ENCODE measurements around the gene RNF141.

RNF141 gene

DNA sequence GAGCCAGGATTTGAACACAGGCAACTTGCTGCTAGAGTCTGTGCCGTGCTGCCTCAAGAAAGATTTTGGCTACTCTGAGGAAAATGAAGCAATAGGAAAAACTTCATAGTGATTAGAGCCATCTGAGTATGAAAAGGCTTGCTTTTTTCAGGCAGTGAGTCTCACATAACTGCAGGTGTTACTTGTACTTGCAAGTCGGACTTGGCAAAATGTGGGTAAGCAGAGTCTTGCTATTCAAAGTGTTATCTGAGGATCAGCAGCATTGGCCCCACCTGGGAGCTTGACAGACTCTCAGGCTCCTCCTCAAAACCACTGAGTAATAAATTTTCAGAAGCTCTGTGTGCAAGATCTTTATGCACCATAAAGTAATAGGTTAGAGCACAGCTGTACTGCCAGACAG, 18.1 kb downstream of the RNF141 start:
- no peak for DNase-seq (ENCODE audit: low read depth)

GRCh38 chr11:10522276-10522675, 18.7 kb downstream of the RNF141 start:
- no peak for DNase-seq (ENCODE audit: low read depth)

DNA sequence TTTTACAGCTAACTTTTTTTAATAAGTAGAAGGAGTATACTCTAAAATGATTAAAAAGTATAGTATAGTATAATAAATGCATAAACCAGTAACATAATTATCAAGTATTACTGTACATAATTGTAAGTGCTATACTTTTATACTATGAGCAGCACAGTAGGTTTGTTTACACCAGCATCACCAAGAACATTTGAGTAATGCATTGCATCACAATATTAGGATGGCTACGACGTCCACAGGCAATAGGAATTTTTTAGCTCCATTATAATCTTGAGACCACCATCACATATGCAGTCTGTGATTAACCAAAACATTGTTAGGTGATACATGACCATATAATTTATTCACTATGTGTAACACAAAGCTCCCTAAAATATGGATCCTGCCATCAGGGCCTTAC, 20.4 kb downstream of the RNF141 start:
- DNase-seq (ENCODE audit: low read depth): no peak

GRCh38 chr11:10519630-10520029, 21.4 kb downstream of the RNF141 start:
- DNase-seq (ENCODE audit: low read depth): no peak

GRCh38 chr11:10518891-10519290, 22.1 kb downstream of the RNF141 start:
- no peak for DNase-seq (ENCODE audit: low read depth)

GRCh38 chr11:10518123-10518522, 22.9 kb downstream of the RNF141 start:
- DNase-seq (ENCODE audit: low read depth): no peak

- no peak for DNase-seq (ENCODE audit: low read depth)
Measured at GRCh38 chr11:10515418-10515817, 25.6 kb downstream of the RNF141 start.

DNA sequence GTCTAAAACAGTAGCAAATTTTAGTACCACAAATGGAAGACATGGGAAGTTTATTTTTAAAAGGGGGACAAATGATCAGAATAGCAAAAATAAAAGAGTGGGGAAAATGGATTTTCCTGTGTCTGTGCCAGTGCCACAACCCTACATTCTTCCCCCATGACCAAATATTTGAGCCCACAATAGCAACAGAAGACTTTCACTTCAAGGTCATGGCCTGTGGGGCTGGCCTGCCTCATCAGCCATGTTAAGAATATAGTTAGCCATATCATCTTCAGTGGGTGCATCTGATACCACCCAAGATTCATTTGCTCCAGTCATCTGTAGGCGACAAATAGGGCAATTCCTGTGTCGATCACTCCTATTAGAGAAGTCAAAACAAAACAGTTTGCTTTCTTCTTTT, 26.3 kb downstream of the RNF141 start:
- DNase-seq (ENCODE audit: low read depth): no peak

GRCh38 chr11:10514202-10514601, 26.8 kb downstream of the RNF141 start:
- no peak for DNase-seq (ENCODE audit: low read depth)

- no peak for DNase-seq (ENCODE audit: low read depth)
Measured at GRCh38 chr11:10511181-10511621, 29.8 kb downstream of the RNF141 start.

GRCh38 chr11:10506008-10506370, 35.0 kb downstream of the RNF141 start:
- no peak for DNase-seq (ENCODE audit: low read depth)

DNA sequence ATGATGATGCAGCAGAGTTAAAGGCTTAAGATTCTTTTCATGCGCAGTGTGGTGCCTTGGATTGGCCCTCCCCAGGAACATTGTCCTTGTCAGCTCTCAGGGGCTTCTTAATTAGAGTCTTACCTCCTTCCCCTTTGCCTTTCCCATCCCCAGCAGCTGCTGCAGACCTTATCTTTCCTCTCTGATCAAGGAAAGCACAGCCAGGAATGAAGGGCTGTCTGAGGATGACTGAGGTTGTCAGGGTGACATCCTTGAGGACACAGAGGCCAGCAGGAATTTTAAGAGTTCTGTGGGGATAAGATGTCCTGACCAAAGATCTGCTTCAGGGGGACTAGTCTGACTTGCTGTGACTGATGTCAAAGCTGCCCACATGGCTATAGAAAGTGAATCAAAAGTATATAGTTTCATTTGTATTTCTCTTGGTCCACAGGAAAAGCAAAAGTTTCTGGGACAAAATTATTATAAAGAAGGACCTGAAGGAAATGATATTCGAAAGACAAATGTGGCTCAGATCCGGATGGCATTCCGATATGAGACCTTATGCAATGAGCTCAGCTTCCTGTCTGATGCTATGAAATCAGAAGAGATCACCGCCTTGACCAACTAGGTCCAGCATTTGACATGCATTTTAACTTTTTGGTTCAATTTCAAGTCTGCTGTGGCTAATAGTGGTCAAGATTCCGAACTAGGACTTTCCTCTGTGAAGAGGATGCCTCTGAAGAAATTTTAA, 35.5 kb downstream of the RNF141 start:
- DNase-seq (ENCODE audit: low read depth): no peak

DNA sequence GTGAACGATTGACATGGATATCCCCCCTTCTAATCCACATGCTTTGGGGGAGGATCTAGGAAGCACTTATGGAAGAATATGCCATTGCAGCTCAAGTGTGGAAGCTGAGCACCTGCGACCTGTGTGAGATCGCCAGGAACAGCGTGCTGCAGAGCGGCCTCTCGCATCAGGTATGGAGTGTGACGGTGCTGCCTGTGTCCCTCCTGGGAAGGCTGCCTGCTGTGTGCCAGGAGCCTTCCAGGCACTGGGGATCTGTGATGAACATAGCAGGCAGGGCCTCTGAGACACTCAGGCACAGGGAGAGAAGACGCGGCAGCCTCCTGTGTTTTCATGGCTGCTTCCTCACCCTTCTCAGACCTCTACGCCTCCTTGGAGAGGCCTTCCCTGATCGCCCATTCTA, 36.5 kb downstream of the RNF141 start:
- DNase-seq (ENCODE audit: low read depth): no peak

DNA sequence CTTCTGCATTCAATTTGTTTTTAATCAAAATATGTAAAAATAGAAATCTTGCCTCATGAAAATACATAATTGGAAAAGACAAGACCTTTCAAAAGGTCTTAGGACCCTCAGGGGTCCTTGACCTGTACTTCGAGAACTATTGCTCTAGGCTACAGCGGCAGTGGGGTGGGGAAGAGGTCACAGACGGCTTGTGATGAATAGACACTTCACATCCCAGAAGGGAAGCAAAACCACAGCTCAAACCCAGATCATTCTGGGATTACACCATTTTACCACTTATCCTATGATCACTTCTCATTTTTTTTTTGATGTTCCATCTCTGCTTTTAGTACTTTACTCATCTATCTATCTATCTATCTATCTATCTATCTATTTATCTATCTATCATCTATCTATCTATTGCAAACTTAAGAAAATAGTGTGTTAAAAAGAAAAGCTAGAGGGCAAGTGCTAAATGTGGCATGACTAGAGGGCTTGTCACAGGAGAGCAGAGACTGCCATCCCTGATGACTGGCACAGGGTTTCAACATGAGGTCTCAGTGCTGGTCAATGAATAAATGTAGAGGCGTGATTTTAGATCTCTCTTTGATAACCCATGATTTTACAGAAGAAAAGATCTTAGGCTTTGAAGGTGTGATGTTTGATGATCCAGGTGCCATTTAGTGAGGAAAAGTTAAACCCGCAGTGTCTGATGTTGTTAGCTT, 37.1 kb downstream of the RNF141 start:
- no peak for DNase-seq (ENCODE audit: low read depth)

DNA sequence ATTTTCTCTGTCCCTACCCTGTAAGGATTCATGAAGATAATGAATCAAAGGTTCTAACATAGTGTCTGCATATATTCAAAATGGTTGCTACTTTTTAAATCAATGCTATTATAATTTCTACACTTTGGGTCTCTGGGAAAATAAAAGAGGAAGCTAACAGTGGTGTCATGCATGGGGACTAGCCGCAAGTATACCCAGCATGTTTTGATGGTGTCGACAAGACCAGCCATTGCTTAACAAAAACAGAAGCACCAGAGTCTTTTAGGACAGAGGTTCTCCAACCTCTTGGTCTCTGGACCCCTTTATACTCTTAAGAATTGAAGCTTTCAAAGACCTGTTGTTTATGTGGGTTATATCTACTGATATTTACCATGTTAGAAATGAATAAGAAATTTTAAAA, 37.8 kb downstream of the RNF141 start:
- no peak for DNase-seq (ENCODE audit: low read depth)

DNA sequence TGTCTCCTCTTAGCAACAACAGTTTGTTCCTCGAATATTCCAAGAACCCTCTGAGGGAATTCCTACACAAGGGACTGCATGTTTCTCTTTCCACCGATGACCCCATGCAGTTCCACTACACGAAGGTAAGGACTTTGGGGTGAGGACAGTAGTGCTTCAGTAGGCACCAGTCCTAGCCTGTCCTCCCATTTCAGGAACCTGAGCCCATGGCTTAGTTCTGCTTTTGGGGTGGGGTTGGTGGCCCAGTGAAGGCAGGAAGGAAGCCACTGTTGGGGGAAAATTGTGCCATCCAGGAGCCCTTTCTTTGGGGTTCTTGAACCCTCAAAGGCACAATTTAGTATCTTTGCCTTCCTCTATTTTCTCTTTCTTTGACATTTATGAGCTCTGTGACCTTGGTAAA, 38.2 kb downstream of the RNF141 start:
- no peak for DNase-seq (ENCODE audit: low read depth)

DNA sequence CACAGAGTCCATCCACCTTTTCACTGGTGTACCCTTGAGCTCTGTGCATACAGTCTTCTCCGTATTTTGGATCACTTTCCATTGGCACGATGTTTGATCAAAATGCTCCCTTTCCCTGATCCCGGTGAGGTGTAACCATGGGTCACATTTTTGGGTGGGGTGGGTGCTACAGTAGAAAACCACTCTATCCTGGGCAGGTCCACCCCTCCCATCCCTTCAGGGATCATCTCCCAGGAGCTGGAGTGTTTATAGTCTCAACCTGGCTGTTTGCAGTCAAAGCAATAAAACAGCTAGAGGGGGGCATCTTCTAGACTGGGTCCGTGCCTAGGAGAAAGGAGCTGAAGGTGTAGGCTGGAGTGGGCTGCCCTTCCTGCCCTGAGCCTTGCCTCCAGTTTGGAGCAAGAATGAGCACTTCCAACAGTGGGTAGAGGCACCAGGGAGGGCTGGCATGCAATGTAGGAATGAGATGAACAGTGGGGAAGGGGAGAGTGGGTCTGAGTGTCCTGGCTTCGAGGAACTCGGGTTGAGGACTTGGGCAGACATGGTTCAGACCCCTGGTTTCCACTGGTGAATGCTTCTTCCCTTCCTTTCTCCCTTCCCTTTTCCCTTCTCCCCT, 38.8 kb downstream of the RNF141 start:
- no peak for DNase-seq (ENCODE audit: low read depth)

- DNase-seq (ENCODE audit: low read depth): no peak
Measured at GRCh38 chr11:10500757-10501684, 40.0 kb downstream of the RNF141 start.

GRCh38 chr11:10499874-10500601, 40.9 kb downstream of the RNF141 start:
- DNase-seq (ENCODE audit: low read depth): no peak

DNA sequence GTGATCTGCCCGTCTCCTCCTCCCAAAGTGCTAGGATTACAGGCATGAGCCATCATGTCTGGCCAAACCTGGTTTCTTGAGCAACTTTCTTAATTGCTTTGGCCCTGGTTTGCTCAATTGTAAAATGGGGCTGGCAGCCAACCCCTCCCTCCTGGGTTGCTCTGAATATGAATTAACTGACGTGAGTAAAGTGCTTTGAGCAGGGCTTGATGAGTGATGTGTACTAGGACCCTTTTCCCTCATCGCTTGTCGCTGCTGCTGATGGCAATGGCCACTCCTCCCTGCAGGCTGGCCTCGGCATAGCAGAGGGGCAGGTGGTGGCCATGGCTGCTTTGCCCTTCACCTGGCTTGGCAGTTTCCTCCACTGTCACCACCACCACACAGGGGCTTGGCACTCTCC, 41.5 kb downstream of the RNF141 start:
- DNase-seq (ENCODE audit: low read depth): no peak

DNA sequence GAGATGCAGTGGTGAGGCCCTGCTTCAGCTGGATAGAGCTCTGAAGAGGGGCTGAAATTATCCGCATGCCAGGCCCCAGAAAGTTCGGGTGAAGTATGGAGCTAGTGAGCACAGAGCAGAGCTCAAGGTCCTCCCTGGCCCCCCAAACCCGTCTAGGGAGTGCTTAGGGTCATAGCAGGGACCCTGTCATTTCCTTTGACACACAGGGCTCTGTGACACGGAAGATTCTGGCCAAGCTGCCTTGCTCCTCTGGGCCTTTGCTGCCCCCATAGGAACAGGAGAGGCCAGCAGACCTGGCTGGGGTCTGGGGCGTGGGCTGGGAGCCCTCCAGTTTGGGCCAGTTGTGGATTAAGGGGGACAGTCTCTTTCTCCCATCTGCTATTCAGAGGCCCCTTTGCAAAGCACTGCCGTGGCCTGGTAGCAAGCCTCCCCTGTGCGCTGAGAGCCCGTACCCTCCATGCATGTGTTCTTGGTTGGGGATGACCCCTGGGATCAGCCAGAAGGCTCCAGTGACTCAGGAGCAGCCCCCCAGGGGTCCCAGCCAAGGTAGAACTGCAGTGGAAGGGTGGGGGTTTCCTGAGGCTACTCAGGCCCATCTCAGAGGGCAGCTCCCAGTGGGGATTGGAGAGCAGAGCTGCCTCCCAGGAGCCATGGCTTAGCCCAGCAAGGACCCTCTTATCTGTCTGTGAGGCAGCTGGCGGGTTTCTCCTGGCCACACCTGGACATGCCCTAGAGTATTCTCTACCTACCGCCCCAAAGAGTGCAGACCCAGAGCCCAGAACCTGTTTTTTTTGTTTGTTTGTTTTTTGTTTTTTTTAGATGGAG, 42.3 kb downstream of the RNF141 start:
- no peak for DNase-seq (ENCODE audit: low read depth)

All from activated T-cell treated with anti-CD3 and anti-CD28 coated beads for 48 hours (primary cell).